Sigmoid colon (tissue), 7 donors: ENCODE results near the gene SPON2. TPM values are rescaled to one million over a fixed set of nuclear protein-coding genes. Genes with fewer than 3 reads are reported as not detected.

Experiments
- DNase-seq: peaks from one replicate; pipeline ENCODE4 v3.0.0-alpha.2; 2019
- H3K27ac ChIP-seq, 4 donors: fragments of 200-600 bp; sonication (generic); one replicate each; pipeline ENCODE4 v1.5.1; 2016 to 2019; ENCODE audit warnings: mild to moderate bottlenecking in 1 of 4
- H3K27me3 ChIP-seq, 3 donors: fragments of 200-600 bp; sonication (generic); one replicate each; pipeline ENCODE4 v1.5.1; 2019; ENCODE audit warnings: mild to moderate bottlenecking in 1 of 3
- H3K36me3 ChIP-seq, 4 donors: fragments of 200-600 bp; sonication (generic); one replicate each; pipeline ENCODE4 v1.5.1; 2016 to 2019
- H3K4me1 ChIP-seq, 4 donors: fragments of 200-600 bp; sonication (generic); one replicate each; pipeline ENCODE4 v1.5.1; 2017 to 2019
- H3K4me3 ChIP-seq, 4 donors: fragments of 200-600 bp; sonication (generic); one replicate each; pipeline ENCODE4 v1.5.1; 2017 to 2019; ENCODE audit warnings: mild to moderate bottlenecking in 2 of 4, moderate library complexity in 1 of 4
- H3K9me3 ChIP-seq, 4 donors: fragments of 200-600 bp in 3 of 4; sonication (generic) in 3 of 4; one replicate each; pipeline versions ENCODE4 v1.5.1 to v1.6.1; 2013 to 2019
- CTCF ChIP-seq, 4 experiments: fragments of 450-650 bp in 3 of 4; fragments of 200-600 bp in 1 of 4; IDR thresholded peaks; one replicate each; pipeline ENCODE4 v1.5.1; 2016 to 2019; ENCODE audit warnings: antibody characterized with exemption in 4 of 4, mild to moderate bottlenecking in 3 of 4, moderate library complexity in 2 of 4
- EP300 ChIP-seq, 4 donors: sonication (generic); formaldehyde crosslinking; IDR thresholded peaks; one replicate each; pipeline ENCODE4 v1.6.1; 2017; ENCODE audit warnings: antibody characterized with exemption in 4 of 4
- POLR2A ChIP-seq, 2 donors: fragments of 450-650 bp; IDR thresholded peaks; one replicate each; pipeline ENCODE4 v1.6.1; 2016; ENCODE audit warnings: antibody characterized with exemption in 2 of 2, mild to moderate bottlenecking in 2 of 2, moderate library complexity in 2 of 2
- POLR2AphosphoS5 ChIP-seq, 4 donors: sonication (generic); formaldehyde crosslinking; IDR thresholded peaks; one replicate each; pipeline ENCODE4 v1.6.1; 2017; ENCODE audit warnings: antibody characterized with exemption in 4 of 4
- WGBS, 2 donors: extraction: QIAGEN DNeasy Blood & Tissue Kit; methylation state at CpG; one replicate each; pipeline ENCODE4 v1.1.7; 2013; 5-methylcytosine and 5-hydroxymethylcytosine counted together
- intact Hi-C: fragments of 100-400 bp; cut with DNase I; formaldehyde crosslinking; loops from one replicate; pipeline ENCODE4 v1.15.1; 2023
- polyA plus RNA-seq, 3 donors: library from polyadenylated mRNA; stranded (reverse); fragments of 200-250 nt; gene quantifications; one replicate each; pipeline ENCODE4 v1.2.3, GENCODE V29; 2013
- total RNA-seq, 4 donors: library from RNA; depleted of rRNA; stranded (reverse); fragments of >200 nt; gene quantifications; one replicate each; pipeline ENCODE4 v1.1.0, GENCODE V29; 2016
- donor health status: healthy with polysubstance abuse.
- donor health status: Bipolar disorder and iron deficiency.
- donor health status: healthy.

The SPON2 gene
- total and polyA plus RNA-seq, 7 donors, result 8.6 to 165 (median 33.6) TPM

- Histone ChIP-seq H3K4me3 (no peak overlapping the region), H3K4me1 (peaks cover 0 to 17% (median 14%) of the 10 kb centered on the region in 4 donors), H3K27me3 (no peaks in the 10 kb centered on the region), H3K36me3 (no peaks in the 10 kb centered on the region), H3K9me3 (no peaks in the 10 kb centered on the region), H3K27ac (no peak overlapping the region)
- no peak for DNase-seq
- TF ChIP-seq POLR2AphosphoS5 (IDR thresholded peaks at IDR 0.05) (no peak), POLR2A (IDR thresholded peaks at IDR 0.05) (no peak), EP300 (IDR thresholded peaks at IDR 0.05) (no peak), CTCF (IDR thresholded peaks at IDR 0.05) (no peak)
- WGBS, 2 donors, result 43 to 66% methylated on average over 6 of the region's 6 CpGs
- intact Hi-C loops, result no loop called here
Measured at GRCh38 chr4:1152290-1152689, 20.1 kb downstream of the SPON2 start.

- Histone ChIP-seq H3K27me3 (no peaks in the 10 kb centered on the region), H3K9me3 (no peaks in the 10 kb centered on the region), H3K27ac (no peak overlapping the region), H3K4me3 (no peak overlapping the region), H3K4me1 (peaks cover 0 to 17% (median 14%) of the 10 kb centered on the region in 4 donors), H3K36me3 (no peaks in the 10 kb centered on the region)
- no peak for DNase-seq
- TF ChIP-seq CTCF (IDR thresholded peaks at IDR 0.05) (no peak), POLR2AphosphoS5 (IDR thresholded peaks at IDR 0.05) (no peak), EP300 (IDR thresholded peaks at IDR 0.05) (no peak), POLR2A (IDR thresholded peaks at IDR 0.05) (no peak)
- intact Hi-C loops, result no loop called here
- WGBS, 2 donors, result 93 to 94% methylated on average over 6 of the region's 6 CpGs
Measured at GRCh38 chr4:1151541-1151940, 20.8 kb downstream of the SPON2 start.

- no peaks in the 10 kb centered on the region for H3K36me3 ChIP-seq
- H3K9me3 ChIP-seq, result no peaks in the 10 kb centered on the region
- TF ChIP-seq POLR2AphosphoS5 (IDR thresholded peaks at IDR 0.05), result no peak
- no peak for TF ChIP-seq CTCF (IDR thresholded peaks at IDR 0.05)
- no peak for TF ChIP-seq EP300 (IDR thresholded peaks at IDR 0.05)
- TF ChIP-seq POLR2A (IDR thresholded peaks at IDR 0.05), result no peak
- H3K4me1 ChIP-seq, result peaks cover 0 to 16% (median 13%) of the 10 kb centered on the region in 4 donors
- no peaks in the 10 kb centered on the region for H3K27me3 ChIP-seq
- no peak overlapping the region for H3K4me3 ChIP-seq
- intact Hi-C loops, result no loop called here
- WGBS, 2 donors, result 79 to 95% methylated on average over 3 of the region's 3 CpGs
- no peak for DNase-seq
- no peak overlapping the region for H3K27ac ChIP-seq
Measured at GRCh38 chr4:1150875-1151274, 21.5 kb downstream of the SPON2 start.

GRCh38 chr4:1139860-1140259 is 32.5 kb downstream of the SPON2 start:
- H3K4me3 ChIP-seq, result no peak overlapping the region
- no peaks in the 10 kb centered on the region for H3K4me1 ChIP-seq
- TF ChIP-seq CTCF (IDR thresholded peaks at IDR 0.05) (no peak), POLR2AphosphoS5 (IDR thresholded peaks at IDR 0.05) (no peak), EP300 (IDR thresholded peaks at IDR 0.05) (no peak), POLR2A (IDR thresholded peaks at IDR 0.05) (no peak)
- no peak overlapping the region for H3K27ac ChIP-seq
- intact Hi-C loops, result no loop called here
- no peaks in the 10 kb centered on the region for H3K36me3 ChIP-seq
- no peak for DNase-seq
- H3K27me3 ChIP-seq, result no peaks in the 10 kb centered on the region
- WGBS, 2 donors, result 85 to 87% methylated on average over 1 of the region's 1 CpG
- H3K9me3 ChIP-seq, result no peaks in the 10 kb centered on the region

GRCh38 chr4:1137850-1138249 is 34.5 kb downstream of the SPON2 start:
- intact Hi-C loops, result no loop called here
- no peaks in the 10 kb centered on the region for H3K4me1 ChIP-seq
- no peaks in the 10 kb centered on the region for H3K9me3 ChIP-seq
- no peak for TF ChIP-seq POLR2A (IDR thresholded peaks at IDR 0.05)
- no peak for TF ChIP-seq POLR2AphosphoS5 (IDR thresholded peaks at IDR 0.05)
- no peak for TF ChIP-seq EP300 (IDR thresholded peaks at IDR 0.05)
- TF ChIP-seq CTCF (IDR thresholded peaks at IDR 0.05), result no peak
- H3K27ac ChIP-seq, result no peak overlapping the region
- no peak overlapping the region for H3K4me3 ChIP-seq
- no peaks in the 10 kb centered on the region for H3K36me3 ChIP-seq
- H3K27me3 ChIP-seq, result no peaks in the 10 kb centered on the region
- DNase-seq, result no peak
- 92 to 95% methylated on average over 2 of the region's 2 CpGs for WGBS, 2 donors
